Subcutaneous adipose tissue (tissue), 4 donors: ENCODE results near the gene COG3. TPM values are rescaled to one million over a fixed set of nuclear protein-coding genes. Genes with fewer than 3 reads are reported as not detected.

ENCODE experiments used
- total RNA-seq, 4 donors: library from RNA; depleted of rRNA; stranded (reverse); fragments of >200 nt; gene quantifications; one replicate each; pipeline ENCODE4 v1.1.0, GENCODE V29; 2016
- TF ChIP-seq, protein P1 (sequence below): fragments of 450-650 bp; IDR thresholded peaks from one replicate; pipeline ENCODE4 v1.5.1; 2016; ENCODE audit warnings: low read depth, mild to moderate bottlenecking, control low read depth, antibody characterized with exemption, moderate library complexity

The COG3 gene
- 10 to 100 TPM; 19.0 to 32.1 (median 26.7) TPM for total RNA-seq

- TF ChIP-seq, protein P1, sequence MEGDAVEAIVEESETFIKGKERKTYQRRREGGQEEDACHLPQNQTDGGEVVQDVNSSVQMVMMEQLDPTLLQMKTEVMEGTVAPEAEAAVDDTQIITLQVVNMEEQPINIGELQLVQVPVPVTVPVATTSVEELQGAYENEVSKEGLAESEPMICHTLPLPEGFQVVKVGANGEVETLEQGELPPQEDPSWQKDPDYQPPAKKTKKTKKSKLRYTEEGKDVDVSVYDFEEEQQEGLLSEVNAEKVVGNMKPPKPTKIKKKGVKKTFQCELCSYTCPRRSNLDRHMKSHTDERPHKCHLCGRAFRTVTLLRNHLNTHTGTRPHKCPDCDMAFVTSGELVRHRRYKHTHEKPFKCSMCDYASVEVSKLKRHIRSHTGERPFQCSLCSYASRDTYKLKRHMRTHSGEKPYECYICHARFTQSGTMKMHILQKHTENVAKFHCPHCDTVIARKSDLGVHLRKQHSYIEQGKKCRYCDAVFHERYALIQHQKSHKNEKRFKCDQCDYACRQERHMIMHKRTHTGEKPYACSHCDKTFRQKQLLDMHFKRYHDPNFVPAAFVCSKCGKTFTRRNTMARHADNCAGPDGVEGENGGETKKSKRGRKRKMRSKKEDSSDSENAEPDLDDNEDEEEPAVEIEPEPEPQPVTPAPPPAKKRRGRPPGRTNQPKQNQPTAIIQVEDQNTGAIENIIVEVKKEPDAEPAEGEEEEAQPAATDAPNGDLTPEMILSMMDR = no peak
These were observed at the start of gene COG3 for GRCh38 chr13:45464687-45465453. Gene COG3 (plus strand): TSS chr13:45464939. CDS start chr13:45465037, 98 bp downstream.

DNA sequence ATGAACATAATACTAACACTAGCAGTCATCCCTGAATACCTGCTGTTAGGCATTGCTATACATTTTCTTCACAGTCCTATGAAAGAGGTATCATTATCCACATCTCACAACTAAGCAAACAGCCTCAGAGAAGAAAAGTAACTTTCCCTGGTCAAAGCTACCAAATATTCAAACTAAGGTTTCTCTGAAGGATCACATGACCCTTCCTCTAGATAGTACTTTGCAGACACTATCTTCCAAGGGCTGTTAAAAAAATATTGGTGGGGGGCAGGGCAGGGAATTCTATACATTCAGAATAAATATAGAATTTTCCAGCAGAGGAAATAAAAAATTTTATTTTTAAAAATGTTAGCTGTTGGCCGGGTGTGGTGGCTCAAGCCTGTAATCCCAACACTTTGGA lies 49.6 kb upstream of the COG3 start:
- TF ChIP-seq, protein P1 = no peak

GRCh38 chr13:45416516-45417128 lies 48.1 kb upstream of the COG3 start:
- TF ChIP-seq, protein P1 = no peak

DNA sequence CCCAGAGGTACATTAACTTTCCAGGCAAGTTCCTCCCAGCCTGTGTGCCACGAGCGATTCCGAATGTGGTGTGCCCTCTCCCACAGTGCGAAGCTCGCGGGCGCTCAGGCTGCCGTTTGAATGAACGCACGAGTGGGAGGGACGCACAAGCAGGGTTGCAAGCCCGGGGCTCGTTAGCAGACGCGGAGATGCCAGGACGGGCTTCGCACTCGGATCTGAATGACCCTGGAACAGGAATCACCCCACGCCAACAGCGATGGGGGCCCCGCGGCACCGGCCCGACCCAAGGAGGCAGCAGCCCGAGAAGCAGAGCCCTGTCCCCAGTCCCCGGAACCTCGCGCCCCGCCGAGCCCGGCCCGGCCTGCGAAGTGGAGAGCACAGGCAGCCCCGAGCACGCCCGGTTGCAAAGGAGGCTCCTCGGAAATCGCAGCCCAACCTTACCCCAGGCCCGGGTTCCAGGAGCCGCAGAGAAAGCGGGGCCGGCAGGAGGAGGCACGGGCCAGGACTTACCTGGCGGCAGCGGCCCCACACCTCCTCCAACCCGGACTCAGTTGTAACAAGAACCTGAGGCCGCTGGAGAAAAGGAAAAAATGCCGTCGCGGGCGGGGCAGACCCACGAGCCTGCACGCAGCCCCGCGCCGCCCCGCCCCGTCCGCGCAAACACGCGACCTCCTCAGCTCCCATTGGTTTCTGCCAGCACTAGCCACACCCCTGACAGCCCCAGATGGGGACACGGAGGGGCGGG lies 46.8 kb upstream of the COG3 start, which contains the start of gene SLC25A30:
Gene SLC25A30 (minus strand): TSS at position 584 of the 745 bp plus-strand sequence. CDS start 6,948 bp downstream, outside the sequence.
- TF ChIP-seq, protein P1 = no peak

GRCh38 chr13:45419945-45420344 lies 44.8 kb upstream of the COG3 start:
- TF ChIP-seq, protein P1 = no peak

- TF ChIP-seq, protein P1 = no peak
These were observed 41.9 kb upstream of the COG3 start for GRCh38 chr13:45422731-45423292.
